HG03439 (cell line): ENCODE measurements around the gene TCERG1L.

ENCODE experiments used
- ATAC-seq: cut with Tn5 transposase; IDR thresholded peaks from one replicate; pipeline ENCODE4 v1.9.1; 2021; ENCODE audit warnings: mild to moderate bottlenecking, moderate library complexity; ENCODE audit not compliant: unreplicated experiment

The TCERG1L gene

GRCh38 chr10:131231323-131231964 is 80.1 kb downstream of the TCERG1L start:
- ATAC-seq = no peak

- ATAC-seq = no peak
Observed at GRCh38 chr10:131230641-131231322, 80.7 kb downstream of the TCERG1L start.

DNA sequence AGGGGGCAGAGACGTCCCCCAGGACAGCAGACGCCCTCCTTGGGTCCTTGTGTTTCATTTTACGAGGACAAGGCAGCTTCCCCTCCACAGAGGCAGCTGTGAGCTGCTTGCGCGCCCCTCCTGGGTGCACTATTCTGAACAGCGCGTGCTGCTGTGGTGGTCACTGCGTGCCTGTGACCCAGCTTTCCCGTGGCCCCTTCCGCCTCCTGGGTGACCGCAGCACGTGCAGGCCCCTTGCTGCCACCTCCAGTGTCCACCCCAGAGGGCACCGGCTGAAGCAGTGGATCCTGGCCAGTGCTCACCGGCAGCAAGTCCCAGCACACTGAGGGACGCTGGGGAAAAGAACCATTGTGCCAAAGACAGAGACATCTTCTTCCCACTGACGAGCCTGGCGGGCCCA is 81.4 kb downstream of the TCERG1L start:
- ATAC-seq = no peak

DNA sequence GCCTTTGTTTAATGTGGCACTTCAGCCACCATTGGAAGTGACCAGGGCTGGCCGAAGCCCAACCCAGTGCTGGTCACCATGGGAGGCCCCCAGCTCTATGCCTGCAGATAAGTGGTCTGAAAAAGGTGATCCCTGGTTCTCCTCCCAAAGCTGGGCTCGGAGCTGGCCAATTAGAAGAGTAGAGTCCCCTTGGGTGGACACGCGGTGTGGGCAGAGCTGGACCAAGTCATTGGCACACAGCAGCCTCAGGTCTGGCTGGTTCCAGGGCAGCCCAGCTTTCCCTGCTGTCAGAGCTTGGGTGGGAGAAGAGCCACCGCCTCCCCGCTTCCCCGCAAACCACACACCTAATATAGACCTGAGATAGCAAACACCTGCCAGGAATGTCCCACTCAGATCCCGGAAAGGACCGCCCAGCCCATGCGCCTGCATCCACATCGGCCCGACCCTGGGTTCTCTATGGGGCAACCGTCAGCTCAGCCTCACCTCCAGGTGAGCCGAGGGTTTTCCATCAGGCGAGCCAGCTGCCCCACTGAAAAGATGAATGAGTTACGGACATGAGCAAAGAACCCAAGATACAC is 84.3 kb downstream of the TCERG1L start:
- no peak for ATAC-seq

DNA sequence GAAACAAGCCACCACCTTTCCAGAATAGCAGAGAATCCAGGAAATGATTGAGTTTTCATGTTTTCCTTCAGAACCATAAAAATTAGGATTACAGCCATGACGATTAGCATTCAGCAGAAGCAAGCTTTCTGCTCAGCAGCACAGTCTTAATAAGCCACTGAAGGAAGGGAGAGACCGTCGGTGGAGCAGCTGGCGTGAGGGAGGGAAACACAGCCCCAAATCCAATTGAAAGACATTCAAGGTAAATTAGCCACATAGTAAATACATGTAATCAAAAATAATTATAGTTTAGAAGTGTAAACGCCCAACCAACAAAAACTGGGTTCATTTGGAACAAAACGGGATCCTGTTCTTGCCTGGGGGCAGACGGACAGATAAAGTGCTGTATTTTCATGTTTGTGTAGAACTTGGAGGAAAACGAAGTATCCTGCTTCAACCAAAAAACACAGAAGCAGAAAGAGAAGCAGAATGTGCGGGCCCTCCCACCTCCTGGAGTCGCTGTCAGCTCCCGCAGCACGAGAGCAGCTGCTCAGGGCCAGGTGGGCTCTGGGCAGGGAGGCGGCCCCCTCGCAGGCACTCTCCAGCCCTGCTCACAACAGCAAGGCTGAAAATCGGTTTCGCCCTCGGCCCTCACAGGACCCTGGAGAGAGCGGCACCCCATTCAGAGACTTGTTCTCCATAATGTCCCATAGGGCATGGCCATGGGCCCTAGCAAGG is 84.9 kb downstream of the TCERG1L start:
- no peak for ATAC-seq

DNA sequence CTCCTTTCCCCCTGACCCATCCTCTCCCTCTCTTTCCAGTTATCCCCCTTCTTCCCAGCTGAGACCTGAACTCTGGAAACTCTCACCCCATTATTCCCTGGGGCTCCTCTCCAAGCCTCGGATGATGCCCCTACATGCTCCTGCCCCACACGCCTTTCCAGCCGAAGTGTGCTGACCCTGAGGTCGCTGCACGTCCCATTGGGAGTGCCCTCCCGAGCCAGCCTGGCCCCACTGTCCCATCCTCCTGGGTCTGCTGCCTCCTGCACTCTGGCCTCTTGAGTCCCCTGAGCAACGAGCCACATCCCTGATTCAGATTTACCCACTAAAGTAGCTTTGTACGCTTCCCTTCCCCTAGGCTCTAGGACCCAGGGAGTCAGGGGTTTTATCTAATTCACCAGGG is 87.4 kb downstream of the TCERG1L start:
- ATAC-seq = no peak

- no peak for ATAC-seq
Observed at GRCh38 chr10:131223422-131223821, 88.1 kb downstream of the TCERG1L start.

- ATAC-seq = no peak
Observed at GRCh38 chr10:131222986-131223385, 88.5 kb downstream of the TCERG1L start.

DNA sequence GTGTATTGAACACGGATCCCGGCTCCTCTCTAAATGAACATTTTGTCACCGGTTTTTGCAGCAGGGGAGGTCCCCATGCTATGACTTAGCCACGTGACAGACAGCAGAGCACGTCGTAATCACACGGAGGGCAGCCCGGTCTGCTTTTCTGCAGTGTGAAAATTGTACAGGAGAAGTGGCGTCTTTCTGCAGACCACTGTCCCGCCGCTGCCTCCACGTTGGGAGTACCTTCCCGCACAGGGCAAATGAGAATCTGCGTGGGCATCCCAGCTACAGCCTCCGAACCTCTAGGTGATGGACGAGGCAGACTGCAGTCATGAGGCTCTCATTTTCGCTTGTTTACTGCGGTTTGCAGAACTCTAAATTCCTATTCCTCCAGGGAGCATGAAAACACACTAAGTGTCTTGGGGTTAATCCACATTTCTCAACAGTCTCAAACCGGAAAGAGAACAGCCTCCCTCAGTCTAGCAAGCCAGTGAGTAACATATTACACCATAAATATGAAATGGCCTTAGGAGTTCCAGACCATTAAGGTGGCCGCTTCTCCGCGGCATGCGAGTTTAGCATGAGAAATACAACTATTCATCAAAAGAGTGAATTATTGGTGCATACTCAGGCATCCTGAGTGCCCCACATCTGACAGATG is 89.8 kb downstream of the TCERG1L start:
- ATAC-seq = no peak

GRCh38 chr10:131220601-131221171 is 90.8 kb downstream of the TCERG1L start:
- ATAC-seq = no peak

DNA sequence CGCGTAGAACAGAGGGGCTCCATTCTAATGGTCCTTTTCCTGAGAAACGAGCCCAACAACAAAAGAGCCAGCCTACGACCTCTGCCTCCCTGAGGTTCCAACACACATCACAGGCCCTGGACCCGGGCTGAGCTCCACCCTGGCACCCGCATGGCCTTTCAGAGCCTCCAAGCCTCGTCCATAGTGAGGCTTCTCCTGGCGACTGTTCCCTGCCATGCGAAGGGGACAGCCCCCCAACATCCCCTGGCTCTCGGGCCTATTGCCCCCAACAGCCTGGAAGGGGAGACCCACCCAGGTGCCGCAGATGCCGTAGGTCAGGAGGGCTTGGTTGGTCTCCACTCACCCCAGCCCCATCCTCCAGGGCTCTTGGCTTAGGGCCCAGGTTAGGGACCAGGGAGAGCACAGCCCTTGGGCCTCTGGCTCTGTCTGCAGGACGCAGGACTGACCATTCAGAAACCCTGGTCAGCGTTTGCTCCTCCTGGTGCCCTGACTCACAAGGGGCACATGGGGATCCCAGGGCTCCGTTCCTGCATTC is 91.5 kb downstream of the TCERG1L start:
- ATAC-seq = no peak

DNA sequence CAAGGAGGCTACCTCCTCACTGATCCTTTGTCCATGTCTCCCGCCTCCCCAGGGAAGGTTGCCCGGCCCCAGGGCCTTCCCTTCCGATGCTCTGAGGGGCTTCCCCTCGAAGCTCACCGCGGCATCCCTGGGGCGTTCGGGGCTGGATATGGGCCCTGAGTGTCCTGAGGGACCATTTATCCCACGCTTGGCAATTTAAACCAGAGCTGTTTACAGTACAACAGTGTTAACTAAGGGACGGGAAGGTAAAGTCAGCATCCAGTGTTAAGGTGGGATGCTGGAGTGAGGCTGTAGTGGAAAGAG is 92.0 kb downstream of the TCERG1L start:
- ATAC-seq = no peak

GRCh38 chr10:131218811-131219583 is 92.5 kb downstream of the TCERG1L start:
- ATAC-seq = no peak

DNA sequence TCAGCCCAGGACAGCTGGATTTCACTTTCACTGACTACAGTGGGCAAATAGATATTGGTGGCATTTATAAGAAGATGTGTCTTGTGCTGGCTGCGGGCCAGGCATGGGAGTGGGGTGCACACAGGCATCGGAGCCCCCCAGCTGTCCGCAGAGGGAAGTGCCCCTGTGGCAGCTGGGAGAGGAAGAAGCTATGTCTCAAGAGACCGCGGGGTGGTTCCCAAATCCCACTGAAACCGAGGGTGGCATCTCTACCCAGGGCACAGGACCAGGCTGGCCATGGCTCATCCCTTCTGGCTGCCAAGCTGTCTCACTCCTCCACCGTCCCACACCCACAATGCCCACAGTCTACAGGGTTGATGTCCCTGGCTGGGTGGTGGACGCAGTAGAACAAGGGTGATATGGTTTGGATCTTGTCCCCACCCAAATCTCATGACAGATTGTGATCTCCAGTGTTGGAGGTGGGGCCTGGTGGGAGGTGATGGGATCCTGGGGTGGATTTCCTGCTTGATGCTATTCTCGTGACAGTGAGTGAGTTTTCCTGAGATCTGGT is 94.8 kb downstream of the TCERG1L start:
- ATAC-seq = no peak

- ATAC-seq = no peak
Observed at GRCh38 chr10:131215776-131216175, 95.7 kb downstream of the TCERG1L start.

GRCh38 chr10:131214521-131215244 is 96.8 kb downstream of the TCERG1L start:
- ATAC-seq = no peak

DNA sequence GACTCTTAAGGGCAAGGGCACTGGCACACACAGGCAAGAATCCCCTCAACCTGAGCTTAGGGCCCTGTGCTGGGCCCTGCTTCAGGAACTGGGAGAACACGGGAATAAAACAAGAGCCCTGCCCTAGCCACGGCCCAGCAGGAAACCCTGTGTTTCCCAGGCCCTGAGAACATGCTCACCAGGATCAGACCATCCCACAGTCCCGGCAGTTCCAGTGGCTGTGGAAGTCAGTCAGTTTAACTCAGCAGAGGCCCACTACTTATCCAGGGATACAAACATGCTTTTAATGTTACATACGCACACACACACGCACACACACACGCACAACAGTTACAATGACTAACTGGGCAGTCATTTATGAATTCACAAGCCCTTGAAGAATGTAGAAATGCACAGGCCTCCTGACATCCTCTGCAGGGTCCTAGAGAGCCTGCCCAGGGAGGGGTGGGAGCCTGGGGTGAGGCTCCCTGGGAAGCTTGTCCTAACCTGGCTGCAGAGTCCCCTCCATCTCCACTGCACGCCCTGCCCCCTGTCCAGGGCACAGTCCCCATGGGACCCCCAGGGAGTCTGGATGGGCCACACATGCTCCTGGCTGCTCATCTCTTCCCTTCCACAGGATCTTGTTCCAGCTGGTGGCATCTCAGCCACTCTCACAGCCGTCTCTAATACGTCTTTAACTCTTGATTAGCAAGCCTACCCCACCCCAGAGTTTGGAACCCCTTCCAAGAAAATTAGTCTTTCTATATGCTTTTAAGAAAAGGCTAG is 97.6 kb downstream of the TCERG1L start:
- ATAC-seq = no peak

GRCh38 chr10:131212763-131213325 is 98.7 kb downstream of the TCERG1L start:
- no peak for ATAC-seq
